ENCODE results near the gene RAP2B. TPM values are rescaled to one million over a fixed set of nuclear protein-coding genes. Genes with fewer than 3 reads are reported as not detected.

Gene RAP2B
- total RNA-seq, result 26.6 and 27.5 TPM in 2 replicates
- 7.9 and 8.3 TPM in 2 replicates for polyA plus RNA-seq
- polyA plus RNA-seq (2011; cell fraction: cytosol; rRNA removed), result 7.5 and 9.5 TPM in 2 replicates
- polyA plus RNA-seq (2011; cell fraction: nucleus; rRNA removed), result 4.9 and 6.5 TPM in 2 replicates
- polyA plus RNA-seq (2012), result 9.3 and 12.6 TPM in 2 replicates
- polyA minus RNA-seq, result 14.4 and 19.7 TPM in 2 replicates
- 10.9 TPM for polyA minus RNA-seq (2011; cell fraction: cytosol; rRNA and poly(A)+ RNA removed)
- polyA minus RNA-seq (2011; cell fraction: nucleus; rRNA and poly(A)+ RNA removed), result 13.2 and 14.2 TPM in 2 replicates
- percentile 97 among the genes with signal in this experiment for Bru-seq, nascent RNA
- BruChase-seq, experiment 1, labeled RNA remaining after a 6-hour chase, result percentile 97 among the genes with signal in this experiment
- percentile 99 among the genes with signal in this experiment for BruChase-seq, experiment 2, labeled RNA remaining after a 2-hour chase
- long read RNA-seq, full-length matches to known transcripts, result 90 of 93 reads
- long read RNA-seq, partial matches to known transcripts, result 0 of 93 reads
- long read RNA-seq, other reads (novel, unspliced or antisense), result 3 of 93 reads

GRCh38 chr3:153161714-153162512 is at the start of gene RAP2B:
TSS of gene RAP2B (plus strand) at chr3:153162226. CDS start at chr3:153162694, 468 bp downstream.
- POLR2A ChIA-PET, result interaction anchor here (0.8 to 1.7 kb wide), 10 partner anchors 11 to 122 kb away, joined by 3 to 15 read pairs (median 4); no protein-coding TSS in a partner anchor
- Histone ChIP-seq H3K4me3 (replicated peaks in 1 of 3; ENCODE audit: insufficient read depth in 1 of 3, low read depth in 1 of 3, low read length in 3 of 3) (peak within 1 kb of the TSS; percentile 94 to 100 (median 98)), H3K4me2 (ENCODE audit: insufficient read depth, low read length) (peak within 1 kb of the TSS; percentile 97), H3K9me3 (replicated peaks; ENCODE audit: control insufficient read depth, insufficient read depth, low read length) (no peaks in the 10 kb centered on the region), H2AFZ (ENCODE audit: low read depth, low read length) (peak within 1 kb of the TSS; percentile 89), H3K79me2 (ENCODE audit: control insufficient read depth, insufficient read depth, low read length) (peaks cover 48% of the 10 kb centered on the region), H3K4me1 (ENCODE audit: control insufficient read depth, extremely low read depth, insufficient read depth, low read length) (peaks cover 25% of the 10 kb centered on the region), H3K27ac (ENCODE audit: insufficient read depth, low read depth, low read length) (peak within 1 kb of the TSS; percentile 84), H3K36me3 (ENCODE audit: control insufficient read depth in 2 of 2, extremely low read depth in 1 of 2, insufficient read depth in 2 of 2, low read length in 2 of 2) (no peaks in the 10 kb centered on the region), H3K9me1 (replicated peaks; ENCODE audit: control insufficient read depth, extremely low read depth, insufficient read depth, low read length) (no peaks in the 10 kb centered on the region), H4K20me1 (replicated peaks; ENCODE audit: control insufficient read depth, extremely low read depth, insufficient read depth, low read length) (peaks cover 7% of the 10 kb centered on the region), H3K9ac (replicated peaks; ENCODE audit: extremely low read depth, insufficient read depth, low read length) (peak within 1 kb of the TSS; percentile 85), H3K27me3 (ENCODE audit: control insufficient read depth in 2 of 2, insufficient read depth in 2 of 2, low read length in 2 of 2) (no peaks in the 10 kb centered on the region)
- BruUV-seq (replicated peaks), result no TSS peak
- CTCF ChIA-PET, result interaction anchor here (0.6 to 10.6 kb wide), 13 partner anchors 11 to 809 kb away, joined by 3 to 203 read pairs (median 5); no protein-coding TSS in a partner anchor
- intact Hi-C loops (cut with micrococcal nuclease), result loop anchor here (1.0 to 10.0 kb wide), 11 partner anchors 17 to 855 kb away; no protein-coding TSS in a partner anchor
- dilution Hi-C loops (cut with MboI; ENCODE audit: extremely low pct_ligation_motif_present, low sequenced_read_pairs), result no loop called here
- FAIRE-seq (peak; percentile 62), DNase-seq (ENCODE audit: low read depth, low spot score) (peak; percentile 95)
- TF ChIP-seq MYC (IDR thresholded peaks at IDR 0.05; ENCODE audit: low read depth, low read length) (no peak), POLR2A (IDR thresholded peaks at IDR 0.05; ENCODE audit: low read depth, low read length) (peak; percentile 90), POLR2AphosphoS5 (IDR thresholded peaks at IDR 0.05; ENCODE audit: insufficient read depth, low read depth, low read length) (peak; percentile 99)
- TF ChIP-seq, protein P1, sequence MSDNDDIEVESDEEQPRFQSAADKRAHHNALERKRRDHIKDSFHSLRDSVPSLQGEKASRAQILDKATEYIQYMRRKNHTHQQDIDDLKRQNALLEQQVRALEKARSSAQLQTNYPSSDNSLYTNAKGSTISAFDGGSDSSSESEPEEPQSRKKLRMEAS (IDR thresholded peaks at IDR 0.05; ENCODE audit: insufficient read depth, insufficient read length), result peak; percentile 40

Measured in endothelial cell of umbilical vein (primary cell).